Endodermal cell (in vitro differentiated cells): ENCODE results near the gene CLSTN2. TPM values are rescaled to one million over a fixed set of nuclear protein-coding genes. Genes with fewer than 3 reads are reported as not detected.

Experiments used
- DNase-seq: peaks from one replicate; pipeline ENCODE4 v3.0.0-alpha.2; 2017
- H3K27ac ChIP-seq: 2 replicates; pipeline ENCODE4 v1.5.1; 2013; ENCODE audit warnings: mild to moderate bottlenecking, low read depth, low read length, moderate library complexity
- H3K27me3 ChIP-seq: 2 replicates; pipeline ENCODE4 v1.6.1; 2013; ENCODE audit warnings: mild to moderate bottlenecking, low read length, moderate library complexity; ENCODE audit not compliant: insufficient read depth, control insufficient read depth, poor library complexity, severe bottlenecking
- H3K36me3 ChIP-seq: 2 replicates; pipeline ENCODE4 v1.7.0; 2013; ENCODE audit warnings: mild to moderate bottlenecking, low read length, moderate library complexity; ENCODE audit not compliant: control insufficient read depth, insufficient read depth
- H3K4me1 ChIP-seq: one replicate; pipeline ENCODE4 v1.7.0; 2013; ENCODE audit warnings: low read length; ENCODE audit not compliant: control insufficient read depth, insufficient read depth
- H3K4me3 ChIP-seq: 2 replicates; pipeline ENCODE4 v1.5.1; 2013; ENCODE audit warnings: mild to moderate bottlenecking, low read length, moderate library complexity
- H3K9ac ChIP-seq: 2 replicates; pipeline ENCODE4 v1.6.1; 2013; ENCODE audit warnings: mild to moderate bottlenecking, low read length, moderate library complexity; ENCODE audit not compliant: poor library complexity, severe bottlenecking; ENCODE audit errors: extremely low read depth
- H3K9me3 ChIP-seq: 2 replicates; pipeline ENCODE4 v1.6.1; 2013; ENCODE audit warnings: mild to moderate bottlenecking, low read length, moderate library complexity; ENCODE audit not compliant: control insufficient read depth
- H3K27ac Mint-ChIP-seq: 2 replicates; pipeline ENCODE4 v1.8.0; 2020; ENCODE audit warnings: mixed read lengths
- H3K27me3 Mint-ChIP-seq: 2 replicates; pipeline ENCODE4 v1.8.0; 2021; ENCODE audit warnings: mild to moderate bottlenecking, mixed read lengths; ENCODE audit not compliant: insufficient read depth
- H3K36me3 Mint-ChIP-seq: 2 replicates; pipeline ENCODE4 v1.8.0; 2020; ENCODE audit warnings: low read depth, mixed read lengths
- H3K4me1 Mint-ChIP-seq: 2 replicates; pipeline ENCODE4 v1.8.0; 2020; ENCODE audit warnings: mixed read lengths
- H3K4me3 Mint-ChIP-seq: 2 replicates; pipeline ENCODE4 v1.8.0; 2020; ENCODE audit warnings: mild to moderate bottlenecking, moderate library complexity, mixed read lengths
- H3K9me3 Mint-ChIP-seq: 2 replicates; pipeline ENCODE4 v1.8.0; 2020; ENCODE audit warnings: mild to moderate bottlenecking, mixed read lengths
- WGBS, 2 experiments: methylation state at CpG; one replicate each; pipeline versions ENCODE4 v1.1.5 to v1.1.7; 2013; ENCODE audit warnings: missing lambda C conversion rate in 2 of 2, mixed read lengths in 1 of 2; ENCODE audit not compliant: insufficient coverage in 1 of 2, insufficient read length in 1 of 2; 5-methylcytosine and 5-hydroxymethylcytosine counted together
- total RNA-seq, 2 donors: library from RNA; stranded (reverse); fragmentation: NEBNext Ultra II Directional in 1 of 2; extraction: Animal tissue kit (Norgen Biotek cat#: 25700) in 1 of 2; gene quantifications; 2 replicates in 1 of 2; 3 replicates in 1 of 2; pipeline ENCODE4 v1.2.1, GENCODE V29; 2021
- TF ChIP-seq, protein P1 (sequence below): fragments of 200-600 bp; sonication (generic); conservative IDR thresholded peaks from 2 replicates; pipeline ENCODE4 v1.5.0; 2021; ENCODE audit warnings: antibody characterized with exemption, mild to moderate bottlenecking

CLSTN2 gene
- total RNA-seq, 2 donors from 2014 or later: 0.13 to 0.42 TPM

DNA sequence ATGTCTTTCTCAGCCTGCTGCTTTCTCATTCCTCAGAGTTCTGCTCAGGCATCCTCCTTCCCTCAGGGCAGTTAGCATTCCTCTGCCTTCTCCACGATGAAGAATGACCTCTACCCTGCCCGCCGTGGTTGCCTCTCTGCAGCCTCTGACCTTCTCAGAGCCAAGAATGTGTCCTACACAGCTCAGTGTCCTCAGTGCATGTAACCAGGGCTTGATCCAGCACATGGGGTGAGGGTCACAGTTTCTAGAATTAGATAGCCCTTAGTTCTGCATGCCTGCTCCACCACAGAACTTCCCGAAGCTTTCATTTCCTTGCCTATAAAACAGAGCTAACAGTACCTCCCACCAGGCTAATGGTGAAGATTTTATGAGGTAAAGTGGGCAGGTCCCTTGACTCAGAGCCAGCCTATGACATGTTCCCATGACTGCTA lies 182.1 kb downstream of the CLSTN2 start:
- Histone ChIP-seq H3K9ac (no peak overlapping the region), H3K4me1 (peaks cover 5% of the 10 kb centered on the region), H3K36me3 (no peaks in the 10 kb centered on the region), H3K27ac (peak overlapping the region; percentile 49), H3K4me3 (no peak overlapping the region), H3K27me3 (no peaks in the 10 kb centered on the region), H3K9me3 (no peaks in the 10 kb centered on the region)
- H3K27ac Mint-ChIP-seq: no peak overlapping the region
- H3K4me3 Mint-ChIP-seq: no peak overlapping the region
- TF ChIP-seq, protein P1, sequence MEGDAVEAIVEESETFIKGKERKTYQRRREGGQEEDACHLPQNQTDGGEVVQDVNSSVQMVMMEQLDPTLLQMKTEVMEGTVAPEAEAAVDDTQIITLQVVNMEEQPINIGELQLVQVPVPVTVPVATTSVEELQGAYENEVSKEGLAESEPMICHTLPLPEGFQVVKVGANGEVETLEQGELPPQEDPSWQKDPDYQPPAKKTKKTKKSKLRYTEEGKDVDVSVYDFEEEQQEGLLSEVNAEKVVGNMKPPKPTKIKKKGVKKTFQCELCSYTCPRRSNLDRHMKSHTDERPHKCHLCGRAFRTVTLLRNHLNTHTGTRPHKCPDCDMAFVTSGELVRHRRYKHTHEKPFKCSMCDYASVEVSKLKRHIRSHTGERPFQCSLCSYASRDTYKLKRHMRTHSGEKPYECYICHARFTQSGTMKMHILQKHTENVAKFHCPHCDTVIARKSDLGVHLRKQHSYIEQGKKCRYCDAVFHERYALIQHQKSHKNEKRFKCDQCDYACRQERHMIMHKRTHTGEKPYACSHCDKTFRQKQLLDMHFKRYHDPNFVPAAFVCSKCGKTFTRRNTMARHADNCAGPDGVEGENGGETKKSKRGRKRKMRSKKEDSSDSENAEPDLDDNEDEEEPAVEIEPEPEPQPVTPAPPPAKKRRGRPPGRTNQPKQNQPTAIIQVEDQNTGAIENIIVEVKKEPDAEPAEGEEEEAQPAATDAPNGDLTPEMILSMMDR: no peak
- H3K9me3 Mint-ChIP-seq: no peaks in the 10 kb centered on the region
- H3K27me3 Mint-ChIP-seq: peaks cover 12% of the 10 kb centered on the region
- peaks cover 2% of the 10 kb centered on the region for H3K4me1 Mint-ChIP-seq
- no peak for DNase-seq
- WGBS, 2 experiments: 55 to 88% methylated on average over 3 to 4 of the region's 4 CpGs
- no peaks in the 10 kb centered on the region for H3K36me3 Mint-ChIP-seq

DNA sequence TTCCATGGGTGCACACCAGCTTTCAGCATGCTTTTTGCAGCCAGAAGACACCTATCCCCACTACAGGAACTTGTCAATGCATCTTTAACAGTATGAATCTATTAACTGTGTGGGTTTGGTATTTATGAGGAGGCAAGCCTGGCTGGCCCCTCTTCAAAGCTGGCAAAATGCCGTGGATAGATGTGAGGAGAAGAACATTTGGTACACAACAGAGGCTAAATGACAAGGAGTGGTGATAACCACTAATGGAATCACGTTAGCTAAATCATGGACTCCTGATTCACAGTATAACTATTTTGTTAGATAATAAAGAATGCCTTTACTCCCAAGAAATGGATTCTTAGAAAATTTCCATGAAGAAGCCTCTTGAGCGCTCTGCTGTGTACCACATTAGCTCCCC lies 187.2 kb downstream of the CLSTN2 start:
- Mint-ChIP-seq H3K27ac (no peak overlapping the region), H3K36me3 (no peaks in the 10 kb centered on the region), H3K9me3 (no peaks in the 10 kb centered on the region), H3K27me3 (peaks cover 12% of the 10 kb centered on the region), H3K4me3 (no peak overlapping the region), H3K4me1 (no peaks in the 10 kb centered on the region)
- Histone ChIP-seq H3K4me3 (no peak overlapping the region), H3K27ac (no peak overlapping the region), H3K36me3 (no peaks in the 10 kb centered on the region), H3K9ac (no peak overlapping the region), H3K9me3 (no peaks in the 10 kb centered on the region), H3K27me3 (no peaks in the 10 kb centered on the region), H3K4me1 (no peaks in the 10 kb centered on the region)
- no peak for DNase-seq
- 0 to 33% methylated on average over 1 to 3 of the region's 3 CpGs for WGBS, 2 experiments
- TF ChIP-seq, protein P1: no peak

DNA sequence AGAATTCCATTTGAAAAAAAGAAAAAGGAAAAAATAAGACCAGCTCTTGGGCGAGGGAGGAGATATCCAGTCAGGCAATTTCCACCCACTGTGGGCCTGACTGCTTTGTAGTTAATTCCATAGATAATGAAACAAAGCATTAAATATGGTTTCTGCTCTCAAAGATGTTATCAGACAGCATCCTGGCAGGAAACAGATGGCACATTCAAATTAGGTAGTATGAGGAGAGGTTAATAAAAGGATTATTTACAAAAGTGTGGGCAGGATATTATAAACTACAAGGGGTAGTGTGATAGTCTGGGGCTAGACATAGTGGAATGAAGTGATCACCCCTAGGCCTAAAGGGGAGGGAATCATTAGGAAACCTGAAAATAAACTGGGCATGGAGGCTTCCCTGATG lies 193.2 kb downstream of the CLSTN2 start:
- no peaks in the 10 kb centered on the region for H3K9me3 ChIP-seq
- no peak overlapping the region for H3K27ac ChIP-seq
- DNase-seq: no peak
- H3K4me1 ChIP-seq: peaks cover 8% of the 10 kb centered on the region
- H3K4me1 Mint-ChIP-seq: peaks cover 17% of the 10 kb centered on the region
- no peaks in the 10 kb centered on the region for H3K36me3 ChIP-seq
- H3K27me3 ChIP-seq: no peaks in the 10 kb centered on the region
- H3K4me3 ChIP-seq: no peak overlapping the region
- no peaks in the 10 kb centered on the region for H3K9me3 Mint-ChIP-seq
- TF ChIP-seq, protein P1: no peak
- H3K36me3 Mint-ChIP-seq: no peaks in the 10 kb centered on the region
- no peak overlapping the region for H3K9ac ChIP-seq
- H3K4me3 Mint-ChIP-seq: no peak overlapping the region
- H3K27ac Mint-ChIP-seq: no peak overlapping the region
- WGBS, 2 experiments: 92% methylated on average over 1 of the region's 1 CpG; no CpG with 5 or more reads in 1 of the 2 experiments
- H3K27me3 Mint-ChIP-seq: peaks cover 20% of the 10 kb centered on the region
